GM21390 (cell line): ENCODE data around the gene NR1H4.
"Not testable (repeated sequence)": the region's sequence is repeated elsewhere in the genome, so short reads cannot be mapped to it uniquely, and the experiment has no call there.

Experiments used
- ATAC-seq: cut with Tn5 transposase; IDR thresholded peaks from one replicate; pipeline ENCODE4 v1.9.1; 2021; ENCODE audit not compliant: unreplicated experiment

NR1H4 gene

DNA sequence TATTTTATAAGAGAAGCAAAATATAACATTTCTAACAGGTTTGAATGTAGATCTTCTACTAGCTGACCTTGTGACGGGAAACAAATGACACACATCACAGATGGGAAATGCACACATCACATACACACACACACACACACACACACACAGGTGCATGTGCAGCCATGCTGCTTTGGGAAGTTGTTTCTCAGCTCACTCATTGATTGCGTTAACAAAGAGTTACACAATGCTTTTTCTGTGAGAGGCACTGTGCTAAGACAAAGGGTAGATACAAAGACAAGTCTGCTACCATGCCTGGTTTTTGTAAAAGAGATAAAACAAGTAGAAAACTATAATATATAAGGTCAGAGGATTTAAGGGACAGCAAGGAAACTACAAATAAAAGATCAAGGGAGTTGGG is 1.3 kb upstream of the NR1H4 start:
- ATAC-seq = no peak

DNA sequence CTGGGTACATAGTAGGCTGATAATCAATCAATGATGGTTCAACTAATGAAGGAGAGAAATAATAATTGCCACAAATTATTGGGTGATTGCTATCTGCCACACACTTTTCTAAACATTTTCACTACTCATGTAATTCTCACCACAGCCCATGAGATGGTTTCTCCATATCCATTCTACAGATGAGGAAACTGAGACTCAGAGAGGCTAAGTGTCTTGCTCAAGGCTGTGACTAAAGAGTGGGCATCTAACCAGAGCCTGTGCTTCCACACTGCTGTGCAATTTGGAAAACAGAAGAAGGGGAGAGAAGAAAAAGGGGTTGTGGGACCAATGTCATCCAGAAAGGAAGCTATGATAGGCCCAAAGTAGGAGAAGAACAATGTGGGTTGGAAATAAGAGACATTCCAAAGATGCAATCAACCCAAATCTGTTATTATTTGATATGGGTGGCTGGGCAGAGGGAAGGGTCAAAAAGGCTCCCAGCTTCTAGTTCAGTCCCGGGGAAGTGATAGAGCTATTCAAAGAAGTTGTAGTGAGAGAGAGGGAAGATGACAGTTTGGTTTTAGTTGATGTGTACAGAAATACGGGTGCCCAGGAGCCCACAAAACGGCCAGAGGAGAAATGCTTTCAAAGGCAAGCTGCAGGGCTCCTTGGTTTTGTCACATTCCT is 483 bp upstream of the NR1H4 start:
- ATAC-seq = no peak

DNA sequence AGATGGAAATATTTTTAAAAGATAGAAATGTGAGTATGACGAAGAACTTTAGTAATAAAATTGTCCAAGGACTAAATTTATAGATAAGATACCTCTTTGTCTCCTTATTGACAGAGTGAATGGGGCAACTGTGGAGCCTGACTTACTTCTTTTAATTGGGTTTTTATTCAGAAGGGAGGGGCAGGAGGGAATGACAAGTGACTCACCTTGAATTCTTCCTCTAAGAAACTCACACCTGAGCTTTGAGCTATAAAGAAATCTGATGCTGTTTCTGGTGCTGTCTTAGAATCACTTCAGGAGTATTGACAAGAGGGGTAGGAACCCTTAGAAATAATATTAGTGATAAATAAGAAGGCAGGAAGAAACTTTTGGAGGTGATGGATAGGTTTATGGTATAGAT is 951 bp downstream of the NR1H4 start:
- no peak for ATAC-seq

DNA sequence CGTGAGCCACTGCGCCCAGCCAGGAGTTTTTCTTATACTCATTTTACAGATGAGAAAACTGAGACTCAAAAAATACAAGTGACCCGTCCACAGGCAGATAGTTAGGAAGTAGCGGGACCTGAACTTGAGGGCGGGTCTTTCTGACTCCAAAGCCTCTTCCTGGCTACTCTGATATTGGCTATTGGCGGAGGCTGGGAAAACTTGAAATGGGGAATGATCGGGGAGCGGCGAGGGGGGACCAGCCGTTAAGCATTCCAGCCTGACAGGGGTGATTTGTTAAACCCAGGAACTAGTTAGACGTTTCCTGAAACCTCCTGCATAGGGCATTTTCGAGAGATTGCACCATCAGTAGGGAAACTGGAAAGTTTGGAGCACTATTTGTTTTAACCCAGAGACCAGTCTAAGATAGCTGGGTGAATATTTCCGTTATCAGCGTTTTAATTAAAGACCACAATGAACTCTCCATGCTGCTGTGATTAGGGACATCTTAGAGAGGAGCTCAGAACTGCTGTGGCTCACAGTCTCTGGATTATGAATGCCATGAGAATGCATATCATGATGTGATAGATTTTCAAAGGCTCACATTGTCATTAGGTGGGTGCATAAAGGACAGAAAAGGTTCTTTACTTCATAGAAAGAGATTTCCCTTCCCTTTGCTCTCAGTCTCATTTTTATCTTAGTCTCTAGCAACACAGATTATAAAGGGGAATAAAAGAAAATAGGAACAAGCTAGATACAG is 2.5 kb downstream of the NR1H4 start:
- ATAC-seq = no peak

DNA sequence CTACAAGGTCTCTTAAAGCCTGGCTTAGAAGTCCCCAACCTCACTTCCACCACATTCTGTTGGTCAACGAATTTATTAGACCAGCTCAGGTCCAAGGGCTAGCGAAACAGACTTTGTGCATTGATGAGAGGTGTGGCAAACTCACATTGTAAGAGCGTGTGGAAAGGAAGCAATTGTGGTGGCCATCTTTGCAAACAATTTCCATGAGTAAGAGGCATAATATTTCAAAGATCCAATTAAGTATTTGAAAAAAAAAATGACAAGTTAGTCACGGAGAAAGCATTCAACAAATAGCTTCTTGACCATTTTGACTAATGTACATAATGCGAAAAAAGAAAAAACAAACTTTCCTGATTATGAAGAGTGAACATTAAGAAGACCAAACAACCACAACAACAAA is 7.4 kb downstream of the NR1H4 start:
- ATAC-seq = no peak

DNA sequence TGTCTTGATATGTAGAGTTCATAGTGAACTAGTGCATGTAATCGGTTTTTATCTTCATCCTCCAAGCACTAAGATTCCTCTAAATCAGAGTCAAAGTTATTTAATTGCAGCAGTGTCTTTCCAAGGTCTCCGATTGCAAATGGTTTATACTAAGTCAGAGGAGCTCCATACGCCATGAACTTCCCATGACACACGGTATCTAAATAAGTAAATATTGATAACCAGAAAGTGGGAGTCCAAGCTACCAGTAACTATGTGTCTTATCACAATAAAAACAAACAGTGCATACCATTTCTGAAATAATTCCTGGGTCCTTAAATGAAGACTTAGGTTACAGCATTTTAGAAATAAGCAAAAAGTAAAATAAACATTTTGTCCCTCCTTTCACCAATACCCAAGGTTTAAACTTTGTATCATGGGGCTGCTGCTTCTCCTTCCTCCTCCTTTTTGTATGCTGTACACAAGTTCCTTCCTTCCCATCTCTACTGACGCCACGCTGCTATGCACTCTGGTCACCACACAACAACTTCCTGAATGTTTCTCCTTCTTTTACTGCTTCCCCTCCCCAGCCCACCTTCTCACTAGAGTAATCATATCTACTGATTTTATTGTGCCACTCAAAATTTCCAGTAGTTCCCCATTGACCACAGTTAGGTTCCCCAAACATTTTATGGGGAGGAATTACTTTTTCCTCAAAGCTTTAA is 10.7 kb downstream of the NR1H4 start:
- ATAC-seq = no peak

DNA sequence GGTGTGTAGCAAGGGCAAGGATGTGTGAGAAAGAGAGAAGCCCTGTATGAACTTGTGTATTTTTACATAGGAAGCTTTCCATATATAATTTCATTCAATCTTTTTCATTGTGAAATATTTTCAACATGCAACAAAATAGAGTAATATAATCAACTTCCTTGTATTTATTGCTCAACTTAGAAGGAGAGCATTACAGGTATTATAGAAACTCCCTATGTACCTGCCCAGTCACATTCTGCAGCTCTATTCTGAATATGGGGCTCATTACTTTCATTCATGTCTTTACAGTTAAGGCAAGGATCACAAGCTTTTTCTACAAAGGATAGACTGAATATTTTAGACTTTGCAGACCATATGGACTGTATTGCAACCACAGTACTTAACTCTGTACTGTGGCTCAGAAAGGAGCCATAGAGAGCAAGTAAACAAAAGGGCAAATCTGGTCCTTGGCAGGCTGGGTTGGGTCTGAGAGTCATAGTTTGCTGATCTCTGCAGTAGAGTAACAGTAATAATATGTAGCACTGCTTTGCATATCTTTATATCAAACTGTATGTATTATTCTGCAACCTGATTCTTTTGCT is 11.3 kb downstream of the NR1H4 start:
- no peak for ATAC-seq

DNA sequence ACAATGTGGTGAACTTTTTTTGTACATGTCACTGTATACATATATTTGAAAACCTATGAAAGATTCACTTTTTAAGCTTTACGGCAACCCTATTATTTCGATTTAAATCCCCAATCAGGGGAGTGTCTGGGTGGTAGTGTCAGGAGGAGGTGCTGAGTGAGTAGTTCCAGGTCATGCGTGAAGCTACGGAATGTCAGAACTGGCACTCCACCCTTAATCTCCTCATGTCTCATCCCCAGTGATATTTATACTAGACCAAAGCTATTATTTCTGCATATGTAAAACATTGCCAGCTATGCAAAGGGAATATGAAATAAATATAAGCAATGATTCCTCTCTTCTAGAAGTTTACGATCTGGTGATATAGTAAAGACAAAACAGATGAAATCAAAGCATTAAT is 12.3 kb downstream of the NR1H4 start:
- no peak for ATAC-seq

DNA sequence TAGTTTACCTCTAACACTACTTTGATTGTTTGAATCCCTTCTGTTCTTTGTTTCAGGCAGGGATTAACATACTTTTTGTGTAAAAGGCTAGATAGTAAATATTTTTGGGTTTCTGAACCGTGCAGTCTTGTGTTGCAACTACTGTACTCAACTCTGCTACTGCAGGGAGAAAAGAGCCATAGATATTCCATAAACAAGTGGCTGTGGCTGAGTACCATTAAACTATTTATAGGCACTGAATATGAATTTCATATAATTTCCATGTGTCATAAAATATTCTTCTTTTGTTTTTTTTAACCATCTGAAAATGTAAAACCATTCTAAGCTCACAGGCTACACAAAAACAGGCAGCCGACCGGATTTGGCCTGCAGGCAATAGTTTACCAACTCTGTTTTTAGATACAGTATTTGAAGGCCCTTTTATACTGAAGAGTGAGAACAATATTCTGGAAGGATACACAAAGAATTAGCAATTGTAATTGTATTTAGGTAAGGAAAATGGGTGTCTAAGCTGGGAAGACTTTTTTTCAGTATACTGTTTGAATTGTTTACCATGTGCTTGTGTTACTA is 15.7 kb downstream of the NR1H4 start:
- ATAC-seq = no peak

DNA sequence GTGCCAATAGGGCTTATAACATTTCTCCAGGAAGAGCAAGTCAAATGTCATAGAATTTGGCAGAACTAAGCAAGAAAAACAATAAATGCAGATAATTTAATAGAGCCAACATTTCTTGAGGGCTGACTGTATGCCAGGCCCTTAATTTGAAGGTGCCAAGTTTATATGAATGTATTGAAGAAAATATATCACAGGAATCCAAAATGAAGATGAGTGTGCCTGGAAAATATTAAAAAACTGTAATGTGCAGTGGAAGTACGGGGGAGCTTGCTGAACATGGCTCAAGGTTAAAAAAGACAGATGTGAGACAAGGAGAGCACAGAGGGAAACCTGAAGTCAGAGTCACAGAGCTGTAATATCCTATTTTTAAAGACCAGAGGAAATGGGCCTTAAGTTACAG is 16.4 kb downstream of the NR1H4 start:
- no peak for ATAC-seq

DNA sequence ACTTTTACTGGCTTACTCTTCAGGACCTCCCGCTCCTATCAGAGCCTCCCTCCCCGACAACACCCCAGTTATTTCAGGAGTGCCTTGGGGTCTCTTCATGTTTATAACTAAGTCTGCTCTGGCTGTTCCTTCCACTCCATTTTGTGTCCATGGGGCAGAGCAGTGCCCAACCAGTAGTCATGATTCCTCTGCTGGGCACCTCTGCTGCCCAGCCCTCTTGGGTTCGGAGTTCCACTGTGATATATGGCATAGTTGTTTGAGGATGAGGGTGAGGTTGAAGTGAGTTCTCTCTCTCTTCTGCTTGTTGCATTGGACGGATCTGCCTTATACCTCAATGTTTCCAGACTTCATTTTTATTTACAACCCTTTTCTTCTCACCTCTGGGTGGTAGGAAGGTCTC is 17.4 kb downstream of the NR1H4 start:
- no peak for ATAC-seq

DNA sequence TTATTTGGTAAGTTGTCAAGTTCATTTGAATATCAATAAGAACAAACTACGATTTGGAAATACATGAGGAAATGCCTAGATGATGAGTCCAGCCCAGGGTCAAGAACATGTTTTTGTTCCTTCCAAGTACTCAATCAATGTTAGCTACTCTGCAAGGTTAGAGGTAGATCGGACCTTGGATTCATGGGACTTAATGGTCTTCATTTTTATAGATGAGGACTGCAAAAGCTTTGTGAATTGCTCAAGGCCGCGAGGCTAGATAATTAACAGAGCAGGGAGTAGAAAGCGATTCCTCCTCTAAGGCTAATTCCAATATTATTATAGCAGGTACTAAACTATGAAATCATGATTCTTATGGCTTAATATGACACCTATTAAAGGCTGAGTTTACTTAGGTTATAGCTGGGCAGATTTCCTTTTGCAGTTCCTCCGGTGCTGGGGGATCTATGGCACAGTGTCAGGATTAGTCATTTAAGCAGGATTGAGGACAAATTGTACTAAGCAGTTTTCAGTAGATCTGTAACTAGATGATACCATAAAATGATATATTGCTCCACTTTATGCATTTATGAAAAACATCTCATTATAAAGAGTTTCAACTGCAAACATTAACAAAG is 19.8 kb downstream of the NR1H4 start:
- ATAC-seq = no peak

DNA sequence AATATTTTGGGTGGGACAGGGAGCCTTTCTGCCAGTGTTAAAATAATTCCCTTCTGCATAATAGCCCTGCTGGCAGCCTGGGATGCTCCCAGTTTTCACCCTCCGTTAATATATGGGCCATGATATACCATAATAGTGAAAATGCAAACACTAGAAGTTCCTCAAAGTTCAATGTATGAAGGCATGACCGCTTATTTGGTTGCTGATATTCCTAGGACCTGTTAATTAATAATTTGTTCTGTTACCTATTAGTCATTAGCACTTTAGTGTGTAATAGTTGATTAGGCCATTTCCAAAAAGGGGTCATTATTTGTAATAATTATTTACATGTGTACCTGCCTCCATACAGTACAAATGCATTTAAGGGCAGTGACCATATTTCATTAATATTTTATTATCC is 20.4 kb downstream of the NR1H4 start:
- ATAC-seq = no peak

DNA sequence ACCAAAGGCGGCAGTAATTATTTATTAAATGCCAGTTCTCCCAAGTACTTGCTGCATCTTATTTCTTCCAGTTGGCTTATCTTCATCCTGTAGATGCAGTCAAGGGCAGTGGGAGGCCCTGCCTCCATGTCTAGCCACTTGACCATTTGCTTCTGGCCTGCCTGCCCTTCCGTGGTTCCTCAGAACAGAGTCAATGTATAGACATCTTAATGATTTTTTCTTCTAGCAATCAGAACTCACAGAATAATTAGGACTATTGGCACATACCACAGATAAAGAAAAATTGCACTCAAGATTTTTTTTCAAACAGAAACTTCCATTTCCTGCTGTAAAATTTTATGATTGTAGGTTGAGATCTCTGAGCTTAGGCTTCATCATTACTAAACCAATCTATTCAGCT is 20.9 kb downstream of the NR1H4 start:
- ATAC-seq = no peak

DNA sequence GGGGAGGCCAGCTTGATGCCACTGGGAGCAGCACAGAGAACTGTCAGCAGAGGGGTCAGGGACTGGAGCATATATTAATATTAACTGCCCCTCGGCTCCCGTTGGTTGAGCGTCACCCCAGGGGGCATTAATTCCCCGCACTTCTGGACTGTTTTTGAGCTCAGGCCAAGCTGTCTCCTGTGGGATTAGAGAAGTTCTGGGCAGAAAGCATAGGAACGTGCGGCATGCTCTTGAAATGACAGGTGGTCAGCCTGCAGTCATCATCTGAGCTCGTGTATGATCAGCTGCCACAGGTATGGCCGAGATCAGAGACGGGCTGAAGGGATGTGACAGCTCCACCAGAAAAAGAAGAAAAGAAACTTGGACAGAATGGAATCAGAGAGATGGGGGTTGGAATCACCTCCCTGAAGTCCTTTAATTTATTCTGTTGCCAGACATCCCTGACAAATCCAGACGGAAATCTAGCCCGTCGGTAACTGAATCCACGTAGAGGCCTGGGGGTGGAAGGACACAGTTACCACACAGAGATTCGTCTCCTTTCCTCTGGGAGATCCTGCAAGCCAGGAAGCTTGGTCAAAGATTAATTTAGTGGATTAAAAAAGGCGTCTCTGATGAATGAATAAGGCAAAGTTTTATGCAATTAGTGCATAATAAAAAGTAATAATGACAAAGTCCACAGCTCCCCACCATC is 23.6 kb downstream of the NR1H4 start:
- ATAC-seq = no peak

DNA sequence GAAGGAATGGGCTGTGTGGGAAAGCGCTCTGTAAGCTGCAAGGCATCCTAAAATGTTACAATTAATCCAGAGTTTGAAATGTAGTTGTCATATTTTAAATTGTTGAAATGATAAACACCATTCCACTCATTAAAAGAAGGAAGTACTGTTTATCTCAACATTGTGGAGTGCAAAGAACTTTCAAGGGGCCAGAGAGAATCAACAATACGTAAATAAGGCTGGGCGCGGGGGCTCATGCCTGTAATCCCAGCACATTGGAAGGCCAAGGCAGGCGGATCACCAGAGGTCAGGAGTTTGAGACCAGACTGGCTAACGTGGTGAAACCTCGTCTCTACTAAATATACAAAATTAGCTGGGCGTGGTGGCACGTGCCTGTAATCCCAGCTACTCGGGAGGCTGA is 24.5 kb downstream of the NR1H4 start:
- no peak for ATAC-seq

DNA sequence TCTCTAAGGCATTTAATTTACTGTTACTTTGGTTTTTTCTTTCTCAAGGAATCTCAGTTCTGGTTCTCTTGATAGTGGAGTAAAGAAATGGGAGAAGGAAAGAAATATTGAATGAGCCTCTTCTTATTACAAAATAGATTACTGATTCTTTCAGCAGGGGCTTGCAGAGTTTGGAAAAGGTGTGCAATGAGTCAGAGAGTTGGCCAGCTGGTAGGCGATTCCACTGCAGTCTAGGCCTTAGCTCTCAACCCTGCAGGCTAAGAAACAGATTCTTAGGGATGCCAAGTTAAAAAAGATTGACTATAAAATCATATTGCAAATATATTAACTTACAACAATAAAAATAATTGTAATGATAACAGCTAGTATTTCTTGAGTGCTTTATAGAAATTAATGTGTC is 25.8 kb downstream of the NR1H4 start:
- no peak for ATAC-seq

DNA sequence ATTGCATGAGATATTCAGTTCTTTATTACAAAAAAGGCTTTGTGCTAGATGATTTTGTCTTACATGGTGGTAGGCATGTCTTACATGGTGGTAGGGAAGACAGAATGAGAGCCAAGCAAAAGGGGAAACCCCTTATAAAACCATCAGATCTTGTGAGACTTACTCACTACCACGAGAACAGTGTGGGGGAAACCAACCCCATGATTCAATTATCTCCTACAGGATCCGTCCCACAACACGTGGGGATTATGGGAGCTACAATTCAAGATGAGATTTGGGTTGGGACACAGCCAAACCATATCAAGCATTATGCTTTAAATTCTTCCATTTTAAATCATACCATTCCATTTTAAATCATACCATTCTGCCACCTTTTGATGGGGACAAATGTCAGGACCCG is 29.1 kb downstream of the NR1H4 start:
- not testable (repeated sequence) for ATAC-seq

DNA sequence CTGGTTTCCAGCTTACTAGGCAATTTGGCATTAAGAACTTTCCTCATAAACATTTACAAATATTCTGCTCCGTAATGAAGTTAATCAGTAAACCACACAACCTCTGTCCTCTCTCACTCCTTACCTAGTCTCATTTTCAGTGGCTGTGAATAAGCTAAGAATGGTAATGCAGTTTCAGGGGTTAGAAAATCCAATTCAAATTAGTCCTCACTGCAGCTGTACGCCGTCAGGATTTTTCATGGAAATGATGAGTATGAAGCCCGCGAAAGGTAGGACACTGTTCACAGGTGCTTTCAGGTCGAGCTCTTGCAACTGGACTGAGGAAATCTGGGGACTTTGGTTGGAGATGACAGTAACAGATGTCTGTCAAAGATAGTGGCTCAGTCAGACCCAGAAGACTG is 29.6 kb downstream of the NR1H4 start:
- ATAC-seq = no peak

DNA sequence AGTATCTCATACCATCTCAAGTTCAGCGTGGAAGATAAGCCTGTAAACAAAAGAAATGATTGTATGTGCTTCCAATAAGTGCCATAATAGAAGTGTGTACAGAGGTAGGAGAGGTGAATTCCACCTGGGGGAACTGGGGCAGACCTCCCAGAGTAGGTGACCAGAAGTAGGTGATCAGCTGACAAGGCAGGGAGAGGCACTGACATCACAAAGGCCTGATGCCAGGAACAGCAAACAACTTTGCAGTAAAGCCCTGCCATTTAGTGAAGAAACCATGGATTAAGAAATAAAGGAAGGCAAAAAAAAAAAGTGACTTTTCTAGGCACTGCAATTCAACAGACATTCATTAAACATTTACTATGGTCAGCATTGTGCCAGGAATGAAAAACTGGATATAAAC is 31.1 kb downstream of the NR1H4 start:
- ATAC-seq = no peak

DNA sequence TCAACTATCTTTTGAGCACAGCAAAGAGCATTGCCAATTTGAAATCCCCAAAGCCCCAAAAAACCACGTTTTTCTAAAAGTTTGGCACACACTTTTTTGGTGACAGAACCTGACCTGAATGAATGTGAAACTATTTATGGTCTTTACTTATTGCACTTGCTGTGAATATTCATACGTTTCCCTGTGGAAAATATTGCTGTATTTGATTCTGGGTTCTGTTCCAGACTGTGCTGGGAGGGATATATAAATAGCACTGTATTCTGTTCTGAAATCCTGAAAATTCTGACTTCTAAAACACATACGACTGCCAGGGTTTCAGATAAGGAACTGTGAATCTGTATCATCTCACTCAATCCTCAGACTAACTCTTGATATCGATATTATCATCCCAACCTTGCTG is 35.1 kb downstream of the NR1H4 start:
- no peak for ATAC-seq
